ENCODE measurements around the gene CDC27. TPM values are rescaled to one million over a fixed set of nuclear protein-coding genes. Genes with fewer than 3 reads are reported as not detected.
"Not testable (repeated sequence)": the region's sequence is repeated elsewhere in the genome, so short reads cannot be mapped to it uniquely, and the experiment has no call there.

CDC27 gene
- total RNA-seq, 1 donor from 2014 or later, result 178 TPM

GRCh38 chr17:47193931-47194511, 4.9 kb upstream of the CDC27 start:
- DNase-seq (ENCODE audit: low read depth, low spot score), result no peak

DNA sequence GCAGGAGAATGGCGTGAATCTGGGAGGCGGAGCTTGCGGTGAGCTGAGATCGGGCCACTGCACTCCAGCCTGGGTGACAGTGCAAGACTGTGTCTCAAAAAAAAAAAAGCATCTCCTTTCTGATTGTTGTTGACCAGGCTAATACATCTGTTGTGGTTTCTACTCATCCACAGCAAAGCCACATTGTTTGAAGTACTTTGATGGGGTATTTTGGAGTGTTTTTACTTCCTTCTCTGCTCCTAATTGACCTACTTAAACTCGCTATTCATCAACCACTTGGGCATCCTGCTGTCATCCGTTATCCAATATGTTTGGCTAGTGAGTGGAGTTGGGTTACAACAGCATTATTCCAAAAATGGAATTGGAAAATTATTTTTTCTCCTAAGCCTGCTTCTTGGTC, 3.5 kb upstream of the CDC27 start:
- DNase-seq (ENCODE audit: low read depth, low spot score), result no peak

GRCh38 chr17:47190770-47191169, 1.7 kb upstream of the CDC27 start:
- DNase-seq (ENCODE audit: low read depth, low spot score), result no peak

- no peak for DNase-seq (ENCODE audit: low read depth, low spot score)
These were observed 1.1 kb upstream of the CDC27 start for GRCh38 chr17:47190243-47190642.

DNA sequence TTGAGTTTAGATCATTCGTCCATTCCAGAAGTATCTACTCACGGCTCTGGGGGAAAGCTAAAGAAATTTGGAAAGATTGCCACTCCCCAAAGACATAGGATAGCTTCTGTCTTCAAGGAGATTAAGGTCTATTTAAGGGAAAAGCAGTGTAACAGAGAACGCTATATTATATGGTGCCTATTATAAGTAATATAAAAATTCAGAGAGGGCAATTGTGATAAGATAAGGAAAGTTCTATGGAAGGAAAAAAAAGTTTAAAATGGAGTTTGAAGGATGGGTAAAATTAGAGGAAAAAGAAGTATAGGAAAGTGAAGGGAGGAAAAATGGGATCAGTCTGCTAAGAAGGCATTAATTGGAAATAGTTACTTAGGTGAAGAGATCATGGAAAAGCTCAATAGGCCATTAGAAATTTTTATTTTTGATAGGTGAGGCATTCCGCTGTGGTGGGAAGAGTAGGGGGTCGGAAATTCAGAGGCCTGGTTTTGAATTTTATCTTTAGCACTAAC, 690 bp upstream of the CDC27 start:
- no peak for DNase-seq (ENCODE audit: low read depth, low spot score)

DNA sequence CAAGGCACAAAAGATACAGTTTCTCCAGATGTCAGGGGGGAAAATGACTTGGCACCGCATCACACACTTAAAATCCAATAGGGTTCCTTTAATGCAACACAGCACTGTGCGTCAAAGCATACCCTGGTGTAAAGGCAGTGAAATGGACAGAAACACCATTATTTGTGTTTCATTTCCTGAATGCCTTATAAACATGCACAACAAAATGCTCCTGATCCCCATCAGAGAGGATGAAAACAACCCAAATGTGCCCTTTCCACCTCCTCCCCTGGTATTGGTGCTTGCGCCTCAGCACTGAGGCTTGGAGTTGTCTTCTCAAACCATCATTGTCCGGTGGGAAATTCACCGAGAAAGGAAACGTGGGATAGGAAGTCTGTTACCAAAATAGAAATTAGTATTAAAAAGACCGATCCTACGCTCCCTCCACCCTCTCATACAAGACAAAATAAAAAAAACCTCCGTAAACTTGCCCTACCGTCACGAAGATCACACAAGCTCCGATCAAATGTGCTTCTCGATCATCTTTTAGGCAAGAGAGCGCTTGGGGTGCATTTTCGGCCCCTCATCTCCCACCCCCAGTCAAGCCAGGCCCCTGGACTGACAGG, 722 bp downstream of the CDC27 start:
- no peak for DNase-seq (ENCODE audit: low read depth, low spot score)

DNA sequence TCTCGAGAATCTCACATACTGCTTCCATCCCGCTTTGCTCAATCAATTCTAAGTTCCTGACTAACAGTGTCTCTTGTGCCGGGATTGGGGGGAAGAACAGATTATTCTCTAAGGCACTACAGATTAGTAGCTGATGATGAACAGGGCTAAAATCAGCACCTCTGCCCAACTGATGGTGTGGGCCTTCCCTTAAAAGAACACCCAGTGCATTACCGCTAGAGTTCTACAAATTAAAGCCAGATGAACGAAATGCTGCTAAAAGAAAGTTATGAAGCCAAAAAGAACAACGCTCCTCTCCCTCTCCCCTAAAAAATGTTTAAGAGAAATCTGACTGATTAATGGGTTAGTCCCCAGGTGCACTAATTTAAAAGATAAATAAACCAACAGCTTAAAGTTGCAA, 4.4 kb downstream of the CDC27 start:
- DNase-seq (ENCODE audit: low read depth, low spot score), result no peak

DNA sequence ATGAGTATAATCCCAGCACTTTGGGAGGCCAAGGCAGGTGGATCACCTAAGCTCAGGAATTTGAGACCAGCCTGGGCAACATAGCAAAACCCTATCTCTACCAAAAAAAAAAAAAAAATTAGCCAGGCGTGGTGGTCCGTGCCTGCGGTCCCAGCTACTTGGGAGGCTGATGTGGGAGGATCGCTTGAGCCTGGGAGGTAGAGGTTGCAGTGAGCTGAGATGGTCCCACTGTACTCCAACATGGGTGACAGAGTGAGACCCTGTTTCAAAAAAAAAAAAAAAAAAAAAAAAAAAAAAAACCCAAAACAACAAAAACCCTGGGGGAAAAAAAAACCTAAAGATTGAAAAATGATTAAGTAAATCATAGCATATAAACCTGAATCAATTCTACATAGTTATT, 8.1 kb downstream of the CDC27 start:
- DNase-seq (ENCODE audit: low read depth, low spot score), result not testable (repeated sequence)

DNA sequence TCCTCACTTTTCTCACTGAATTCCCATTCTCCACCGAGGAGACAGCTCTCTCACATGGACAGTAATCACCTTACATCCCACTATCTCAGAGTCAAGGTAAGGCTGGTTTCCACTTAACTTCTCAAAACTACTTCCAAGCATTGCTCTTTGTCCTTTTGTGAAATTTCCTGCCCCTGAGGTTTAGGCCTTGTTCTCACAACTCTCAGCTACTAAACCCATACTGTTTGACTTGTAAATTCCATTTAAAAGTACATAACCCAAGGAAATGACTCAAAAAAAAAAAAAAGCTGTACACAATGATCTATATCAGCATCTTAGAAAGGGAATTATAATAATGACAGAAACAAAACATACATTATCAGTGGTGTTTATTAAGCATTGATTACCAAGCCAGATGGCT, 8.8 kb downstream of the CDC27 start:
- DNase-seq (ENCODE audit: low read depth, low spot score), result no peak

- no peak for DNase-seq (ENCODE audit: low read depth, low spot score)
These were observed 10.0 kb downstream of the CDC27 start for GRCh38 chr17:47179141-47179540.

DNA sequence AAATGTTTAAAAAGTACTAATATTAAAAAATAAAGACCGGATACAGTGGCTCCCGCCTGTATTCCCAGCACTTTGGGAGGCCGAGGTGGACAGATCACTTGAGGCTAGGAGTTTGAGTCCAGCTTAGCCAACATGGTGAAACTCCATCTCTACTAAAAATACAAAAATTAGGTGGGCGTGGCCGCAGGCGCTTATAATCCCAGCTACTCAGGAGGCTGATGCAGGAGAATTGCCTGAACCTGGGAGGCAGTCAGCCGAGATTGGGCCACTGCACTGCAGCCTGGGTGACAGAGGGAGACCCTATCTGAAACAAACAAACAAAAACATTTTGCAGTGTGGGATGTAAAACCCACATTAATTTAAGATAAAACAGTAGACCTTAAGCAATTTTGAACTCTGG, 11.8 kb downstream of the CDC27 start:
- no peak for DNase-seq (ENCODE audit: low read depth, low spot score)

- no peak for DNase-seq (ENCODE audit: low read depth, low spot score)
These were observed 12.7 kb downstream of the CDC27 start for GRCh38 chr17:47176389-47176826.

DNA sequence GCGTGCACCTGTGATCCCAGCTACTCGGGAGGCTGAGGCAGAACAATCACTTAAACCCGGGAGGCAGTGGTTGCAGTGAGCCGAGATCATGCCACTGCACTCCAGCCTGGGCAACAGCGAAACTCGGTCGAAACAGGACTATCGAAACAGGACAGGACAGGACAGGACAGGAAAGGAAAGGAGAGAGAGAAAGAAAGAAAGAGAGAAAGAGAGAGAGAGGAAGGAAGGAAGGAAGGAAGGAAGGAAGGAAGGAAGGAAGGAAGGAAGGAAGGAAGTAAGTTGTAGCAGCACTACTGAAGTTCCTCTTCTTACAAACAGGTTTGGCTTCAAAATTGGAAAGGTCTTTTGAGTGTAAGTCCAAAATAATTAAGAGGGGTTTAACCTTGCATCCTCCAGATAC, 14.3 kb downstream of the CDC27 start:
- not testable (repeated sequence) for DNase-seq (ENCODE audit: low read depth, low spot score)

- DNase-seq (ENCODE audit: low read depth, low spot score), result no peak
These were observed 16.2 kb downstream of the CDC27 start for GRCh38 chr17:47172696-47173565.

DNA sequence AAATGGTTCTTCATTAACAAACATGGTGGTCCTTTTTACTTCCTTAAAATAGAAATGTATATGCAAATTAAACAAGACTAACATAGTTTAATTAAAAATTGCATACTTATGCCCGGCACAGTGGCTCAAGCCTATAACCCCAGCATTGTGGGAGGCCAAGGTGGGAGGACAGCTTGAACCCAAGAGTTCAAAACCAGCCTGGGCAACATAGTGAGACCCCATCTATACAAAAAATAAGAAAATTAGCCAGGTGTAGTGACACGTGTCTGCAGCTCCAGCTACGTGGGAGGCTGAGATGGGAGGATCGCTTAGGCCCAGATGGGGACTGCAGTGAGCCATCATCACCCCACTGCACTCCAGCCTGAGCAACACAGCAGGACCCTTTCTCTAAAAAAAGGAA, 18.4 kb downstream of the CDC27 start:
- DNase-seq (ENCODE audit: low read depth, low spot score), result no peak

DNA sequence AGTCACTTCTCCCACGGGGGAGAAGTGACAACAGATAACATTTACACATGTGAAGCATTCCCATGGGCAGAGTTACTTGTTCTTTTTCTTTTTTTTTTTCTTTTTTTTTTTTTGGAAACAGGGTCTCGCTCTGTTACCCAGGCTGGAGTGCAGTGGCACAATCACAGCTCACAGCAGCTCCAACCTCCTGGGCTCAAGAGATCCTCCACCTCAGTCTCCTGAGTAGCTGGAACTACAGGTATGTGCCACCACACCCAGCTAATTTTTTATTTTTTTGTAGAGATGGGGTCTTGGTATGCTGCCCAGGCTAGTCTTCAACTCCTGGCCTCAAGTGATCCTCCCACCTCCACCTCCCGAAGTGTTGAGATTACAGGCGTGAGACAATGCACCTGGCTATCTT, 20.2 kb downstream of the CDC27 start:
- not testable (repeated sequence) for DNase-seq (ENCODE audit: low read depth, low spot score)

GRCh38 chr17:47166854-47167253, 22.2 kb downstream of the CDC27 start:
- not testable (repeated sequence) for DNase-seq (ENCODE audit: low read depth, low spot score)

- DNase-seq (ENCODE audit: low read depth, low spot score), result no peak
These were observed 24.0 kb downstream of the CDC27 start for GRCh38 chr17:47165137-47165536.

GRCh38 chr17:47164263-47164662, 24.8 kb downstream of the CDC27 start:
- no peak for DNase-seq (ENCODE audit: low read depth, low spot score)

- DNase-seq (ENCODE audit: low read depth, low spot score), result no peak
These were observed 27.0 kb downstream of the CDC27 start for GRCh38 chr17:47162013-47162622.

DNA sequence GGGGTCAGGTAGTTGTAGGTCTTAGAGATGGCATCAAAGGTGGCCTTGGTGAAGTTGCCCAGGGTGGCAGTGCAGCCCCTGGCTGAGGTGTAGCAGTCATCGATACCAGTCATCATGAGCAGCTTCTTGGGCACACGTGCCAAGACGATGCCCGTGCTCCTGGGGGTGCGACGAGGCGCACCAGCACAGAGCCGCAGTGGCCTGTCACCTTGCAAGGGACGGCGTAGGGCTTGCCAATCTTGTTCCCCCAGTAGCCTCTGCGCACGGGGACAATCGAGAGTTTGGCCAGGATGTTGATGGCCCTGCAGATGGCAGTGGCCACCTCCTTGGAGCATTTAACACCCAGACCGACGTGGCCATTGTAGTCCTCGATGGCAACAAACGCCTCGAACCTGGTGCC, 29.8 kb downstream of the CDC27 start:
- no peak for DNase-seq (ENCODE audit: low read depth, low spot score)

DNA sequence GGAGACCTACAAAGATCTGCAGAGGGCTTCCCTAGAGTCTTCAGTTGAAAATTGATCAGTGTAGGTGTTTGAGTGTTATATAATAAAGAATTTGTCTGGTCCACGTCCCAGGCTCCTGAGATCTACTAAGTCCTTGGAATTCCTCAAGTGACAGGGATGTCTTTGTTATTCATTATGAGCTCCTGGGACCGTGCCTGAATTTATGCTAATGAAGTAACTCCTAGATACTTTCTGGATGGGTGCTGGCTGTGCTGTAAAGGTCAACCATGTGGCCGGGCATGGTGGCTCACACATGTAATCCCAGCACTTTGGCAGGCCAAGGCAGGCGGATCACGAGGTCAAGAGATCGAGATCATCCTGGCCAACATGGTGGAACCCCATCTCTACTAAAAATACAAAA, 43.7 kb downstream of the CDC27 start:
- DNase-seq (ENCODE audit: low read depth, low spot score), result no peak

All from pulmonary artery endothelial cell (primary cell).